Immature natural killer cell (primary cell): Measurements from ENCODE around the gene GALNT17. TPM values are rescaled to one million over a fixed set of nuclear protein-coding genes. Genes with fewer than 3 reads are reported as not detected.

Experiments used
- DNase-seq, 3 donors: peaks; one replicate each; pipeline ENCODE4 v3.0.0; 2022; ENCODE audit warnings: mixed read lengths in 1 of 3
- H3K27ac Mint-ChIP-seq, 6 donors: one replicate each; pipeline ENCODE4 v1.8.0; 2020; ENCODE audit warnings: mixed read lengths in 6 of 6, mild to moderate bottlenecking in 5 of 6, inconsistent platforms in 4 of 6, moderate library complexity in 3 of 6
- H3K27me3 Mint-ChIP-seq, 3 donors: one replicate each; pipeline ENCODE4 v1.8.0; 2020 to 2021; ENCODE audit warnings: low read depth in 3 of 3, mild to moderate bottlenecking in 3 of 3, mixed read lengths in 3 of 3, moderate library complexity in 3 of 3, inconsistent platforms in 1 of 3
- H3K36me3 Mint-ChIP-seq, 3 donors: one replicate each; pipeline ENCODE4 v1.8.0; 2020; ENCODE audit warnings: mixed read lengths in 3 of 3, inconsistent platforms in 2 of 3, mild to moderate bottlenecking in 2 of 3
- H3K4me1 Mint-ChIP-seq, 2 donors: one replicate each; pipeline ENCODE4 v1.8.0; 2020; ENCODE audit warnings: inconsistent platforms in 2 of 2, mild to moderate bottlenecking in 2 of 2, mixed read lengths in 2 of 2, moderate library complexity in 1 of 2
- H3K4me3 Mint-ChIP-seq, 5 donors: one replicate each; pipeline ENCODE4 v1.8.0; 2020; ENCODE audit warnings: mild to moderate bottlenecking in 5 of 5, mixed read lengths in 5 of 5, inconsistent platforms in 3 of 5, moderate library complexity in 3 of 5
- H3K9me3 Mint-ChIP-seq, 6 donors: one replicate each; pipeline ENCODE4 v1.8.0; 2020; ENCODE audit warnings: mild to moderate bottlenecking in 6 of 6, mixed read lengths in 6 of 6, inconsistent platforms in 4 of 6, moderate library complexity in 3 of 6
- polyA plus RNA-seq, 3 donors: library from polyadenylated mRNA; unstranded; fragments of 300-500 nt; fragmentation: Illumina TruSeq; gene quantifications; one replicate each; pipeline ENCODE4 v1.2.3, GENCODE V29; 2021

The GALNT17 gene
- polyA plus RNA-seq, 3 donors from 2014 or later = not detected

DNA sequence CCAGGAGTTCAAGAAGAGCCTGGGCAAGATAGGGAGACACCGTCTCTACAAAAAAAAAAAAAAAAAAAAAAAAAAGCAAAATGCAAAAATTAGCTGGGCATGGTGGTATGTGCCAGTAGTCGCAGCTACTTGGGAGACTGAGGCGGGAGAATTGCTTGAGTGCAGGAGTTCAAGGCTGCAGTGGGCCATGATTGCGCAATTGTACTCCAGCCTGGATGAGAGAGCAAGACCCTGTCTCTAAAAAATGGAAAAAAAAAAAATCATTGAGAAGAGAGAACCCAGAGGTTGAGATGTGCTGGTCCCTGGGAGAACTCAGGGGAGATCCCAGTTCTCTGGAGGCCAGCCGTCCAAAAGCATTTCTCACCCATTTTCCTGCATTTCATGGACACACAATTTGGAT, 95.2 kb downstream of the GALNT17 start:
- Mint-ChIP-seq H3K27me3 (no peaks in the 10 kb centered on the region), H3K4me1 (no peaks in the 10 kb centered on the region), H3K4me3 (no peak overlapping the region), H3K27ac (no peak overlapping the region), H3K36me3 (peaks cover 0 to 3% (median 0%) of the 10 kb centered on the region in 3 donors), H3K9me3 (peaks cover 10 to 62% (median 37%) of the 10 kb centered on the region in 6 donors)
- no peak for DNase-seq

- Mint-ChIP-seq H3K4me1 (no peaks in the 10 kb centered on the region), H3K27me3 (no peaks in the 10 kb centered on the region), H3K36me3 (peaks cover 0 to 3% (median 3%) of the 10 kb centered on the region in 3 donors), H3K9me3 (peaks cover 3 to 53% (median 37%) of the 10 kb centered on the region in 6 donors), H3K27ac (no peak overlapping the region), H3K4me3 (no peak overlapping the region)
- no peak for DNase-seq
Measured at GRCh38 chr7:71229148-71229547, 97.2 kb downstream of the GALNT17 start.

DNA sequence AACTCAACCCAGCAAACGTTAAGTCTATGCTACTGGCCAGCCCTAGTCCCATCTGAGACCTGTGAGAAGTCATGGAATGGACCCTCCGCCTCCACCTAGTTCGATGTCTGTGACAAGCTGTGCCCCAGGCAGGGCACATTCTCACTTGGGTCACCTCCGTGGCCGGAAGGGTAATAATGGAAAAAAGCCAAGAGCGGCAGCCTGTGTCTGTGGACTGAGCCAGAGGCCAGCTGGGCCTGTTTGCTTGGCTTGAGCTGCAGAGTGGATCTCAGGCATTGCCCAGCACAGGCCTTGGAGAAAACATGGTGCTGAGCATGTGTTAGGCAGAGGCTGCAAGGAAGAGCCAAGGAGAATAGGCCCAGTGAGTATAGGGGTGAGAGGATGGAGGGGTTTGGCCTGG, 97.8 kb downstream of the GALNT17 start:
- Mint-ChIP-seq H3K36me3 (peaks cover 0 to 3% (median 3%) of the 10 kb centered on the region in 3 donors), H3K4me1 (no peaks in the 10 kb centered on the region)

GRCh38 chr7:71235253-71235652, 103.3 kb downstream of the GALNT17 start:
- Mint-ChIP-seq H3K9me3 (peaks cover 2 to 37% (median 19%) of the 10 kb centered on the region in 6 donors), H3K27me3 (peaks cover 0 to 2% (median 2%) of the 10 kb centered on the region in 3 donors), H3K27ac (no peak overlapping the region), H3K4me1 (no peaks in the 10 kb centered on the region), H3K4me3 (no peak overlapping the region), H3K36me3 (peaks cover 0 to 3% (median 3%) of the 10 kb centered on the region in 3 donors)
- DNase-seq = no peak

More for the DNA sequence above, 97.8 kb downstream of the GALNT17 start:
- no peak for DNase-seq
- H3K4me3 Mint-ChIP-seq = no peak overlapping the region
- H3K27ac Mint-ChIP-seq = no peak overlapping the region
- H3K27me3 Mint-ChIP-seq = no peaks in the 10 kb centered on the region
- peaks cover 3 to 53% (median 37%) of the 10 kb centered on the region in 6 donors for H3K9me3 Mint-ChIP-seq

DNA sequence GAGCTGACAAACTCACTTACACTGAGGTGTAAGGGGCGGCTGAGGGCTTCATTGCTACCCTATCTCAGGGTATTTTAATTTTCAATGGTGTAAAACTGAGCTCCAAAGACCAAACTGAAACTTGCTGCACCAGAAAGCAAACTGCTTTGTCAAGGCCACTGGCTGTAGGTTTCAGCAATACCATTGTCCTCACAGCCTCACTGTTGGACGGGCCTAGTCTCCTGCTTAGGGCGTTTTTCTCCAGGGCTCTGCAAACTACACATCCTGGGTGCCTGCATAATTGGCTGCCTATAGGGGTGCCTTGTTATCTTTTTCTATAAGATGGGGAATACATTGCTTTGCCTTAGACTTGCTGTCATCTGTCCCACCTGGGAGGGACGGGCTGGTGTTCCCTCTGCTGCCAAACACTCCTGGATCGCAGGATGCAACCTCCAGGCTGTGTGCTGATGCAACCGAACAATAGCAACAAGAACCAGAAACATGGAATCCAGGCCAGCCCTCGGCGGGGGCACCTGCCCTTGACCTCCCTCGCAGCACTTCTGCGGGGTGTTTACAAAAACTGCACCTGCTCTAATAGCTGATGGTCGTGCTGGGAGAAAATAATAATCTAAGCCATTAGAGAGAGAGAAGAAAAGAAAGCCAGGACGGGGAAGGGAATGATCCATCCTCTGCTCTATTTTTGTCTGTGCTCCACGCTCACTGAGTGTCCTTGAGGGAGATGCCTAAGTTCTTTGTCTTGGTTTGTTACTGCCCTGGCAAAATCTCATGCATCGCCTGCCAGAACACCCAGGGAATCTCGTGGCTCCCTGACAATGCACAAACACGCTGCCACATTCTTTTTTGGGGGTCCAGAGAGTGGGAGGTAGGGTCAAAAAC, 104.5 kb downstream of the GALNT17 start:
- Mint-ChIP-seq H3K4me3 (no peak overlapping the region), H3K9me3 (peaks cover 4 to 34% (median 13%) of the 10 kb centered on the region in 6 donors), H3K36me3 (peaks cover 0 to 3% (median 0%) of the 10 kb centered on the region in 3 donors), H3K27ac (no peak overlapping the region), H3K4me1 (no peaks in the 10 kb centered on the region), H3K27me3 (peaks cover 0 to 2% (median 2%) of the 10 kb centered on the region in 3 donors)
- DNase-seq = no peak

- H3K4me3 Mint-ChIP-seq = no peak overlapping the region
- peaks cover 0 to 3% (median 0%) of the 10 kb centered on the region in 3 donors for H3K36me3 Mint-ChIP-seq
- no peaks in the 10 kb centered on the region for H3K4me1 Mint-ChIP-seq
- H3K27ac Mint-ChIP-seq = no peak overlapping the region
- H3K27me3 Mint-ChIP-seq = peaks cover 2% of the 10 kb centered on the region in 3 donors
- H3K9me3 Mint-ChIP-seq = peaks cover 5 to 36% (median 9%) of the 10 kb centered on the region in 6 donors
- no peak for DNase-seq
Measured at GRCh38 chr7:71237945-71238344, 106.0 kb downstream of the GALNT17 start.

- Mint-ChIP-seq H3K36me3 (peaks cover 0 to 1% (median 0%) of the 10 kb centered on the region in 3 donors), H3K27ac (no peak overlapping the region)
Measured at GRCh38 chr7:71238581-71239295, 106.8 kb downstream of the GALNT17 start.

DNA sequence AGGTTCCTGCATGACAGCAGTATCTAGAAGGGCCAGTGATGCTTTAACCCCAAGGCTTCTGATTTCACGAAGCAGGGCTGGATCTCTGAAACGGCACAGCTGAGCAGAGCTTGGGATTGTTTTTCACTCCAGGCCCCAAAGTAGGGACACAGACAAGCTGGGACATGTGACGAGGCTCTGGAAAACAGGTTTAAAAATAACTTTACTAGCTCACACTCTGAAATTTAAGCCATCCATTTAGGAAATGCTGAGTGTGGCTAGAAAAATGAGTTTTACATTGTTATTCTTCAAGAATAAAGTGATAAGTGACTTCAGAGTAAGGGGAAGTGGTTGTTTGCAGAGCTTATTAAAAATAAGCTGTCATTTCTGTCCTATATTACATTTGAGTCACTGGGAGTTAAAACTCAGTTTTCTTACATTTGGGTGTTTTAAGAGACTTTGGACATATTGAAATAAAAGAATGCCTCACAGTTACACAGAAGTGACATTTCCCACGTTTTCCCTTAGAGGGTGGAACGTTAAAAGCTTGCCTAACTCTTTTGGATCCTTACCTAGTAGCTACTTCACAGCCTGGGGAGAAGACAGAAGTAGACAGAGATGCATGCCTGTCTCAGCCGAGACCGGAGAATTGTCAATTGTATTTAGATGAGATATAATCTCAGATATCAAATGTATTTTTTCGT, 107.8 kb downstream of the GALNT17 start:
- Mint-ChIP-seq H3K4me3 (no peak overlapping the region), H3K27me3 (peaks cover 2% of the 10 kb centered on the region in 3 donors), H3K4me1 (no peaks in the 10 kb centered on the region), H3K9me3 (peaks cover 7 to 43% (median 14%) of the 10 kb centered on the region in 6 donors), H3K36me3 (no peaks in the 10 kb centered on the region), H3K27ac (no peak overlapping the region)
- no peak for DNase-seq

More at GRCh38 chr7:71238581-71239295, 106.8 kb downstream of the GALNT17 start:
- H3K9me3 Mint-ChIP-seq = peaks cover 7 to 40% (median 11%) of the 10 kb centered on the region in 6 donors
- no peak for DNase-seq
- H3K4me3 Mint-ChIP-seq = no peak overlapping the region
- peaks cover 2% of the 10 kb centered on the region in 3 donors for H3K27me3 Mint-ChIP-seq
- H3K4me1 Mint-ChIP-seq = no peaks in the 10 kb centered on the region

GRCh38 chr7:71243736-71244410, 111.9 kb downstream of the GALNT17 start:
- DNase-seq = no peak
- H3K27ac Mint-ChIP-seq = no peak overlapping the region
- H3K27me3 Mint-ChIP-seq = peaks cover 0 to 2% (median 0%) of the 10 kb centered on the region in 3 donors
- H3K9me3 Mint-ChIP-seq = peaks cover 9 to 44% (median 19%) of the 10 kb centered on the region in 6 donors
- no peaks in the 10 kb centered on the region for H3K4me1 Mint-ChIP-seq
- no peak overlapping the region for H3K4me3 Mint-ChIP-seq
- no peaks in the 10 kb centered on the region for H3K36me3 Mint-ChIP-seq

GRCh38 chr7:71245038-71245437, 113.1 kb downstream of the GALNT17 start:
- Mint-ChIP-seq H3K4me3 (no peak overlapping the region), H3K36me3 (no peaks in the 10 kb centered on the region), H3K4me1 (no peaks in the 10 kb centered on the region), H3K27ac (no peak overlapping the region), H3K9me3 (peaks cover 7 to 40% (median 19%) of the 10 kb centered on the region in 6 donors), H3K27me3 (peaks cover 0 to 2% (median 0%) of the 10 kb centered on the region in 3 donors)
- no peak for DNase-seq

DNA sequence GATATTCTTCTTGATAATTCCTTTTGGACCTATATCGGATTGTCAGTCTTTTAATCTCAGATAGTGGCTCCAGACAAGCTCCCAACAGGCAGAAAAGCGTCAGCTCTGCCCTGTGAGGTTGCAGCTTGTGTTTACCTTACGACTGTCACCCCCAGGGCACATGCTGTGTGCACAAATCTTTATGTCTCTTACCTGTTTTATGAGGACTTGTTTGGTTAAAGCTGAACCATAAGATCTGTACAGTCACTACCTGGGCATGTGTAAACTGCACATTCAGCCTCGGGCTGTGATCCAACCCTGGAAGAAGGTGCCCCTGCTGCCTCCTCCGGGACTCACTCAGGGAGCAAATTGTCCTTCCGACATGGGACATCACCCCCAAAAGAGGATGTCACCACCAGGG, 119.8 kb downstream of the GALNT17 start:
- Mint-ChIP-seq H3K9me3 (peaks cover 4 to 33% (median 19%) of the 10 kb centered on the region in 6 donors), H3K36me3 (no peaks in the 10 kb centered on the region), H3K4me1 (no peaks in the 10 kb centered on the region), H3K27ac (no peak overlapping the region), H3K27me3 (no peaks in the 10 kb centered on the region), H3K4me3 (no peak overlapping the region)
- no peak for DNase-seq

- Mint-ChIP-seq H3K4me1 (no peaks in the 10 kb centered on the region), H3K9me3 (peaks cover 7 to 39% (median 23%) of the 10 kb centered on the region in 6 donors), H3K27me3 (no peaks in the 10 kb centered on the region), H3K4me3 (no peak overlapping the region), H3K36me3 (no peaks in the 10 kb centered on the region), H3K27ac (no peak overlapping the region)
- no peak for DNase-seq
Measured at GRCh38 chr7:71254751-71255150, 122.8 kb downstream of the GALNT17 start.

DNA sequence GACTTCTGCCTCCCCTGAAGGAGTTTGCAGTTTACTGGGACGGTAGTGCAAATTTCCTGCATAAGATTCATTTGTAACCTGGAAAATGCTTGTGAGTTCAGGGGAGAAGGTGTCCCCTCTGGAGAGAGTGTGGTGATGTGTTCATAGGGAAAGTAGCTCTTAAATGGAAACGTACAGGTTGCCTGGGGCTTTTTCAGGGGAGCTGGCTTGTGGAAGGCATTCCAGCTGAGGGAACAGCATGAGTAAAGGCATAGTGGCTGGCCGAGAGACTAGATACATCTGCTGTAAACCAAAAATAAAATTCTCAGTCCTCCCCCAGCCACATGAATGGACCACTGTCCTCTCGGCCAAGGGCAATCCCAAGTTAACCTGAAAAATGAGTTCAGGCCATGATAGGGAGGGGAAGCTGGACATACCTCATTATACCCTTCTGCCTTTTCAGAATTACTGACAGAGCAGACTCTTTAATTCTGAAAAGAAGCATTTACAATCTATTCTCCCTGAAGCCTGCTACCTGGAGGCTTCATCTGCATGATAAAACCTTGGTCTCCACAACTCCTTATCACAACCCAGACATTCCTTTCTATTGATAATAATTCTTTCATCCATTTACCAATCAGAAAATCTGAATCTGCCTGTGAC, 123.7 kb downstream of the GALNT17 start:
- Mint-ChIP-seq H3K9me3 (peaks cover 7 to 39% (median 21%) of the 10 kb centered on the region in 6 donors), H3K4me1 (no peaks in the 10 kb centered on the region), H3K36me3 (no peaks in the 10 kb centered on the region), H3K27ac (no peak overlapping the region), H3K27me3 (no peaks in the 10 kb centered on the region), H3K4me3 (no peak overlapping the region)
- no peak for DNase-seq
